ENCODE data around the gene SFRP4. TPM values are rescaled to one million over a fixed set of nuclear protein-coding genes. Genes with fewer than 3 reads are reported as not detected.

Gene SFRP4
- total RNA-seq, 1 donor from 2014 or later: 56.0 TPM

- no peaks in the 10 kb centered on the region for H3K9me3 ChIP-seq
- H3K27ac ChIP-seq: no peak overlapping the region
- intact Hi-C loops (cut with DNase I): no loop called here
- no peak for TF ChIP-seq POLR2AphosphoS5 (IDR thresholded peaks at IDR 0.05; ENCODE audit: insufficient read depth in 1 of 2, low read depth in 1 of 2)
- no peak for TF ChIP-seq CTCF (IDR thresholded peaks at IDR 0.05)
- TF ChIP-seq POLR2A (IDR thresholded peaks at IDR 0.05): no peak
- H3K4me1 ChIP-seq: peaks cover 23% of the 10 kb centered on the region
- DNase-seq (ENCODE audit: extremely low spot score in 2 of 2): no peak
- H3K4me3 ChIP-seq: no peak overlapping the region
- H3K27me3 ChIP-seq: no peaks in the 10 kb centered on the region
- H3K36me3 ChIP-seq: no peaks in the 10 kb centered on the region
These were observed 16.5 kb upstream of the SFRP4 start for GRCh38 chr7:37933018-37933566.

GRCh38 chr7:37932543-37932942, 15.9 kb upstream of the SFRP4 start:
- intact Hi-C loops (cut with DNase I): no loop called here
- Histone ChIP-seq H3K36me3 (no peaks in the 10 kb centered on the region), H3K27me3 (no peaks in the 10 kb centered on the region), H3K4me1 (peaks cover 24% of the 10 kb centered on the region), H3K9me3 (no peaks in the 10 kb centered on the region), H3K4me3 (no peak overlapping the region), H3K27ac (peak overlapping the region; percentile 79)
- TF ChIP-seq CTCF (IDR thresholded peaks at IDR 0.05): no peak
- TF ChIP-seq POLR2A (IDR thresholded peaks at IDR 0.05): no peak
- no peak for TF ChIP-seq POLR2AphosphoS5 (IDR thresholded peaks at IDR 0.05; ENCODE audit: insufficient read depth in 1 of 2, low read depth in 1 of 2)
- DNase-seq (ENCODE audit: extremely low spot score in 2 of 2): no peak

GRCh38 chr7:37930226-37930948, 13.8 kb upstream of the SFRP4 start:
- Histone ChIP-seq H3K27ac (peak overlapping the region; percentile 79), H3K4me1 (peaks cover 24% of the 10 kb centered on the region), H3K4me3 (peak overlapping the region in 1 of 2 donors; percentile 9), H3K36me3 (no peaks in the 10 kb centered on the region), H3K9me3 (no peaks in the 10 kb centered on the region), H3K27me3 (no peaks in the 10 kb centered on the region)
- intact Hi-C loops (cut with DNase I): no loop called here
- TF ChIP-seq CTCF (IDR thresholded peaks at IDR 0.05): no peak
- TF ChIP-seq POLR2AphosphoS5 (IDR thresholded peaks at IDR 0.05; ENCODE audit: insufficient read depth in 1 of 2, low read depth in 1 of 2): peak in 1 of 2 donors; percentile 15
- TF ChIP-seq POLR2A (IDR thresholded peaks at IDR 0.05): no peak
- no peak for DNase-seq (ENCODE audit: extremely low spot score in 2 of 2)

- no peak overlapping the region for H3K4me3 ChIP-seq
- no peaks in the 10 kb centered on the region for H3K9me3 ChIP-seq
- no peaks in the 10 kb centered on the region for H3K36me3 ChIP-seq
- no peaks in the 10 kb centered on the region for H3K27me3 ChIP-seq
- peaks cover 24% of the 10 kb centered on the region for H3K4me1 ChIP-seq
- H3K27ac ChIP-seq: peak overlapping the region; percentile 79
- intact Hi-C loops (cut with DNase I): no loop called here
- TF ChIP-seq POLR2AphosphoS5 (IDR thresholded peaks at IDR 0.05; ENCODE audit: insufficient read depth in 1 of 2, low read depth in 1 of 2): no peak
- no peak for TF ChIP-seq CTCF (IDR thresholded peaks at IDR 0.05)
- TF ChIP-seq POLR2A (IDR thresholded peaks at IDR 0.05): no peak
- no peak for DNase-seq (ENCODE audit: extremely low spot score in 2 of 2)
These were observed 12.3 kb upstream of the SFRP4 start for GRCh38 chr7:37928878-37929277.

Measured in vagina (tissue), 2 donors.